SU-DHL-6 (cell line): ENCODE measurements around the gene OR8J1.

Source experiments
- H2AFZ ChIP-seq: fragments of 200-600 bp; sonication (generic); 2 replicates; pipeline ENCODE4 v1.6.1; 2014; ENCODE audit warnings: low read depth, mild to moderate bottlenecking, moderate library complexity, mixed read lengths, antibody characterized with exemption, low read length; ENCODE audit not compliant: severe bottlenecking
- H3F3A ChIP-seq: fragments of 200-600 bp; shearing (Covaris generic); 2 replicates; pipeline ENCODE4 v1.6.0; 2016; ENCODE audit warnings: antibody characterized with exemption, mild to moderate bottlenecking; ENCODE audit not compliant: insufficient read depth
- H3K27ac ChIP-seq: fragments of 200-600 bp; sonication (generic); 2 replicates; pipeline ENCODE4 v1.5.1; 2016; ENCODE audit warnings: low read depth, mild to moderate bottlenecking, low read length, moderate library complexity, mixed read lengths
- H3K27me3 ChIP-seq: fragments of 200-600 bp; sonication (generic), shearing (Covaris generic); 2 replicates; pipeline ENCODE4 v1.6.0; 2014; ENCODE audit warnings: mild to moderate bottlenecking, low read length
- H3K36me3 ChIP-seq: fragments of 200-600 bp; sonication (generic); 2 replicates; pipeline ENCODE4 v1.6.1; 2014; ENCODE audit warnings: mild to moderate bottlenecking, low read length, mixed read lengths
- H3K4me2 ChIP-seq: fragments of 300-600, 200-600 bp; shearing (Covaris generic), sonication (generic); 2 replicates; pipeline ENCODE4 v1.6.0; 2014; ENCODE audit warnings: low read length, low read depth, mild to moderate bottlenecking; ENCODE audit not compliant: poor library complexity, severe bottlenecking
- H3K4me3 ChIP-seq: fragments of 200-600 bp; sonication (generic); 2 replicates; pipeline ENCODE4 v1.5.1; 2014; ENCODE audit warnings: antibody characterized with exemption, low read length, mild to moderate bottlenecking, mixed read lengths; ENCODE audit not compliant: insufficient read depth, poor library complexity, severe bottlenecking
- H3K79me2 ChIP-seq: fragments of 200-600 bp; sonication (generic); 2 replicates; pipeline ENCODE4 v1.6.1; 2014; ENCODE audit warnings: mild to moderate bottlenecking, low read length, moderate library complexity; ENCODE audit not compliant: insufficient read depth
- H3K9ac ChIP-seq: fragments of 200-600 bp; sonication (generic); 2 replicates; pipeline ENCODE4 v1.7.0; 2014; ENCODE audit warnings: mild to moderate bottlenecking, low read length
- H3K9me2 ChIP-seq: fragments of 200-600 bp; sonication (generic); replicated peaks from 2 replicates; pipeline ENCODE4 v1.6.1; 2014; ENCODE audit warnings: low read length; ENCODE audit not compliant: insufficient read depth
- H3K9me3 ChIP-seq: fragments of 200-600 bp; sonication (generic); 2 replicates; pipeline ENCODE4 v1.6.1; 2014; ENCODE audit warnings: low read length, mixed read lengths; ENCODE audit not compliant: insufficient read depth
- H4K20me1 ChIP-seq: fragments of 200-600 bp; sonication (generic); 2 replicates; pipeline ENCODE4 v1.6.1; 2014; ENCODE audit warnings: low read depth, mild to moderate bottlenecking, antibody characterized with exemption, low read length, moderate library complexity, mixed read lengths
- EZH2phosphoT487 ChIP-seq: fragments of 200-600 bp; sonication (generic), shearing (Covaris generic); conservative IDR thresholded peaks from 2 replicates; pipeline ENCODE4 v1.6.1; 2018; ENCODE audit warnings: mild to moderate bottlenecking, antibody characterized with exemption, low read length, moderate library complexity, mixed read lengths
- TF ChIP-seq, protein P1 (sequence below): fragments of 200-600 bp; sonication (generic); IDR thresholded peaks from one replicate; pipeline ENCODE4 v1.5.1; 2017; ENCODE audit warnings: antibody characterized with exemption, mild to moderate bottlenecking, low read length, moderate library complexity; ENCODE audit not compliant: insufficient read depth, poor library complexity, severe bottlenecking

Gene OR8J1, protein sequence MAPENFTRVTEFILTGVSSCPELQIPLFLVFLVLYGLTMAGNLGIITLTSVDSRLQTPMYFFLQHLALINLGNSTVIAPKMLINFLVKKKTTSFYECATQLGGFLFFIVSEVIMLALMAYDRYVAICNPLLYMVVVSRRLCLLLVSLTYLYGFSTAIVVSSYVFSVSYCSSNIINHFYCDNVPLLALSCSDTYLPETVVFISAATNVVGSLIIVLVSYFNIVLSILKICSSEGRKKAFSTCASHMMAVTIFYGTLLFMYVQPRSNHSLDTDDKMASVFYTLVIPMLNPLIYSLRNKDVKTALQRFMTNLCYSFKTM

DNA sequence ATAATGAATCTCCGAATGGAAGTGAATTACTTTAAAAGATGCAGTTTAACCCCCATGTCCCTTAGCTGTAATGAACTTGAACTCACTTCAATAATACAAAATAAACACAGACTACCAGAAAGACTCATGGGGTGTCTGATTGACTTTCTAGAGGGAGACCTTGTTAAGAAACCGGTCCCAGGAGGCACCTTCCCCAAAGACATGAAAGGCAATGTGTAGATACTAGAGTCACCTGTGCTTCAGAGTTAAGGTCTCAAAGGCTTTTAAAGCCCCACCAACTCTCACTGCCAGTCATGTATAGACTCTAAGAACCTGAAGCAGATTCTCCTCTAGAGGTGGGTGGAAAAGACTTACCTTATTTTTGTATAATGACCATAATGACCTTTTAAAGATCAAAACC, at the start of gene OR8J1:
Gene OR8J1 (plus strand): TSS at position 301 of the 400 bp plus-strand sequence. CDS start 5,956 bp downstream, outside the sequence.
- H3K27ac ChIP-seq = no peak within 1 kb of the TSS
- H3K36me3 ChIP-seq = no peaks in the 10 kb centered on the region
- H3K4me2 ChIP-seq = no peak within 1 kb of the TSS
- TF ChIP-seq EZH2phosphoT487 = no peak
- TF ChIP-seq, protein P1, sequence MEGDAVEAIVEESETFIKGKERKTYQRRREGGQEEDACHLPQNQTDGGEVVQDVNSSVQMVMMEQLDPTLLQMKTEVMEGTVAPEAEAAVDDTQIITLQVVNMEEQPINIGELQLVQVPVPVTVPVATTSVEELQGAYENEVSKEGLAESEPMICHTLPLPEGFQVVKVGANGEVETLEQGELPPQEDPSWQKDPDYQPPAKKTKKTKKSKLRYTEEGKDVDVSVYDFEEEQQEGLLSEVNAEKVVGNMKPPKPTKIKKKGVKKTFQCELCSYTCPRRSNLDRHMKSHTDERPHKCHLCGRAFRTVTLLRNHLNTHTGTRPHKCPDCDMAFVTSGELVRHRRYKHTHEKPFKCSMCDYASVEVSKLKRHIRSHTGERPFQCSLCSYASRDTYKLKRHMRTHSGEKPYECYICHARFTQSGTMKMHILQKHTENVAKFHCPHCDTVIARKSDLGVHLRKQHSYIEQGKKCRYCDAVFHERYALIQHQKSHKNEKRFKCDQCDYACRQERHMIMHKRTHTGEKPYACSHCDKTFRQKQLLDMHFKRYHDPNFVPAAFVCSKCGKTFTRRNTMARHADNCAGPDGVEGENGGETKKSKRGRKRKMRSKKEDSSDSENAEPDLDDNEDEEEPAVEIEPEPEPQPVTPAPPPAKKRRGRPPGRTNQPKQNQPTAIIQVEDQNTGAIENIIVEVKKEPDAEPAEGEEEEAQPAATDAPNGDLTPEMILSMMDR = no peak
- H3F3A ChIP-seq = no peaks in the 10 kb centered on the region
- H2AFZ ChIP-seq = no peak within 1 kb of the TSS
- H3K9me2 ChIP-seq = no peaks in the 10 kb centered on the region
- H3K9ac ChIP-seq = no peak within 1 kb of the TSS
- no peaks in the 10 kb centered on the region for H3K27me3 ChIP-seq
- H3K4me3 ChIP-seq = no peak within 1 kb of the TSS
- H3K9me3 ChIP-seq = no peaks in the 10 kb centered on the region
- no peaks in the 10 kb centered on the region for H3K79me2 ChIP-seq
- H4K20me1 ChIP-seq = no peaks in the 10 kb centered on the region

DNA sequence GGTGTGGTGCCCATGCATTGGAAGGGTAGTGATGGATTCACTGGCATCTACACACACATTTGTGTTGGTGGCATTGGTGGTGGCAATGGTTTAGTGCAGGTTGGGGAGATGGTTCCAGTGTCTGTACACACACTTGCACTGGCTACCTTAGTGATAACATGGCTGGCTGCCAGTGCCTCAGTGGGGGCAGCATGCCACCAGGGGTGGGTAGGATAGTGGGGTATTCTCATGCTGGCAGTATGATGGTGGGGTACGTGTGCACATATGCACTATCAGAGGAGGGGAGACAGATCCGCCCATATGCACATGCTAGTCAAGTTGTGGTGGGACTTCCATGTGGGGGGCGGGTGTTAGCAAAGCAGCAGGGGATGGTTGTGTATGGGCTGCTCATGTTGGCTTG, 46.3 kb upstream of the OR8J1 start:
- H3K27me3 ChIP-seq = no peaks in the 10 kb centered on the region
- no peaks in the 10 kb centered on the region for H3K79me2 ChIP-seq
- H3K9me2 ChIP-seq = no peaks in the 10 kb centered on the region
- no peak for TF ChIP-seq EZH2phosphoT487
- TF ChIP-seq, protein P1 = no peak
- H3K9me3 ChIP-seq = no peaks in the 10 kb centered on the region
- H3K9ac ChIP-seq = no peak overlapping the region
- no peaks in the 10 kb centered on the region for H4K20me1 ChIP-seq
- no peaks in the 10 kb centered on the region for H3K36me3 ChIP-seq
- H2AFZ ChIP-seq = no peak overlapping the region
- H3K4me3 ChIP-seq = no peak overlapping the region
- H3K4me2 ChIP-seq = no peak overlapping the region
- H3F3A ChIP-seq = no peaks in the 10 kb centered on the region
- no peak overlapping the region for H3K27ac ChIP-seq

DNA sequence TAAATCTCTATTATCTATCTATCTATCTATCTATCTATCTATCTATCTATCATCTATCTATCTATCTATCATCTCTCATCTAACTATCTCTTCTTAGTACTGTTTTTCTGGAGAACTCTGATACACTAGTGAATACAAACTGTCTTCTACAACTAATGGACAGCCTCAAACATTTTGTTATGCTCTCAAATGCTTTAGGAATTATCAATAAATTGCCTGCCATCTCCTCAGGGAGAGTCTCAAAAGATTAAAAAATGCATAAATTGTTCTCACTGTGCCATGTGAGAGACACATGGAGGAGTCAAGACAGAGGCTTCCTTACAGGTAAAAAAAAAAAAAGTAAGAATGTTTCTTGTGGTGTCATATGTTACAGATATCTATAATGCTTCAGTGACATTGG, 39.2 kb upstream of the OR8J1 start, which contains the start of gene OR8K3:
Gene OR8K3 (plus strand): TSS at position 301 of the 400 bp plus-strand sequence. CDS start 3,163 bp downstream, outside the sequence.
- no peak within 1 kb of the TSS for H3K27ac ChIP-seq
- no peaks in the 10 kb centered on the region for H3F3A ChIP-seq
- no peaks in the 10 kb centered on the region for H3K9me3 ChIP-seq
- no peak within 1 kb of the TSS for H2AFZ ChIP-seq
- no peak within 1 kb of the TSS for H3K4me3 ChIP-seq
- no peak within 1 kb of the TSS for H3K9ac ChIP-seq
- no peak within 1 kb of the TSS for H3K4me2 ChIP-seq
- H3K79me2 ChIP-seq = no peaks in the 10 kb centered on the region
- no peaks in the 10 kb centered on the region for H4K20me1 ChIP-seq
- no peaks in the 10 kb centered on the region for H3K36me3 ChIP-seq
- TF ChIP-seq, protein P1 = no peak
- no peak for TF ChIP-seq EZH2phosphoT487
- no peaks in the 10 kb centered on the region for H3K9me2 ChIP-seq
- H3K27me3 ChIP-seq = no peaks in the 10 kb centered on the region
